ENCODE measurements around the gene TF.

TF gene

GRCh38 chr3:133843634-133844033 lies 97.4 kb downstream of the TF start:
- Histone ChIP-seq H3K27ac (ENCODE audit: extremely low read depth, low read depth, low read length) (no peak overlapping the region), H3K9me3 (ENCODE audit: control insufficient read depth, insufficient read depth, low read depth, low read length) (no peaks in the 10 kb centered on the region), H3K4me1 (ENCODE audit: control insufficient read depth, insufficient read depth, low read length) (no peaks in the 10 kb centered on the region), H3K4me3 (ENCODE audit: low read depth, low read length) (no peak overlapping the region), H3K36me3 (ENCODE audit: control insufficient read depth in 2 of 2, insufficient read depth in 1 of 2, low read length in 2 of 2) (peaks cover 0 to 17% of the 10 kb centered on the region in 2 experiments; a peak in 1 of 3 replicates)
- TF ChIP-seq ZBTB21 (tag by site-specific recombination; IDR thresholded peaks at IDR 0.05) (0 out of 2 replicates have a peak, but pooled peaks have one; percentile 20), ZNF362 (tag by site-specific recombination; IDR thresholded peaks at IDR 0.05) (no peak), OSR2 (tag by site-specific recombination; IDR thresholded peaks at IDR 0.05) (peak; percentile 36; the same call in 1 of the 2 replicates), ZNF26 (tag by site-specific recombination; IDR thresholded peaks at IDR 0.05) (no peak), ZNF394 (tag by site-specific recombination; IDR thresholded peaks at IDR 0.05; ENCODE audit: borderline replicate concordance) (peak; percentile 94)
- ChIA-PET POLR2A (no interaction called here), CTCF (interaction anchor here (1.1 kb wide), 1 partner anchor 24 kb away, joined by 3 read pairs; no protein-coding TSS in a partner anchor)

- ChIA-PET POLR2A (no interaction called here), CTCF (no interaction called here)
- Histone ChIP-seq H3K9me3 (ENCODE audit: control insufficient read depth, insufficient read depth, low read depth, low read length) (no peaks in the 10 kb centered on the region), H3K27ac (ENCODE audit: extremely low read depth, low read depth, low read length) (no peak overlapping the region), H3K4me3 (ENCODE audit: low read depth, low read length) (no peak overlapping the region), H3K36me3 (ENCODE audit: control insufficient read depth in 2 of 2, insufficient read depth in 1 of 2, low read length in 2 of 2) (peaks cover 0 to 7% of the 10 kb centered on the region in 2 experiments; a peak in 1 of 3 replicates), H3K4me1 (ENCODE audit: control insufficient read depth, insufficient read depth, low read length) (no peaks in the 10 kb centered on the region)
- no peak for TF ChIP-seq ZNF549 (tag by site-specific recombination; IDR thresholded peaks at IDR 0.05)
- no peak for TF ChIP-seq ZNF670 (tag by site-specific recombination; IDR thresholded peaks at IDR 0.05; ENCODE audit: low read depth)
- no peak for TF ChIP-seq ZNF571 (tag by site-specific recombination; IDR thresholded peaks at IDR 0.05)
- no peak for TF ChIP-seq ZNF830 (tag by site-specific recombination; IDR thresholded peaks at IDR 0.05; ENCODE audit: low read depth)
- no peak for TF ChIP-seq ZNF335 (tag by site-specific recombination; conservative IDR thresholded peaks at IDR 0.05)
- TF ChIP-seq REST (tag by site-specific recombination; IDR thresholded peaks at IDR 0.05) = no peak
- TF ChIP-seq OVOL3 (tag by site-specific recombination; IDR thresholded peaks at IDR 0.05) = no peak
- TF ChIP-seq ZNF791 (tag by site-specific recombination; IDR thresholded peaks at IDR 0.05) = no peak
- no peak for TF ChIP-seq ZNF214 (tag by site-specific recombination; IDR thresholded peaks at IDR 0.05; ENCODE audit: borderline replicate concordance)
Measured at GRCh38 chr3:133845127-133845526, 98.9 kb downstream of the TF start.

Data from HEK293 (cell line).